ENCODE measurements around the gene CACNA2D3. TPM values are rescaled to one million over a fixed set of nuclear protein-coding genes. Genes with fewer than 3 reads are reported as not detected.

The CACNA2D3 gene
- total RNA-seq, 1 experiment from 2014 or later = not detected

DNA sequence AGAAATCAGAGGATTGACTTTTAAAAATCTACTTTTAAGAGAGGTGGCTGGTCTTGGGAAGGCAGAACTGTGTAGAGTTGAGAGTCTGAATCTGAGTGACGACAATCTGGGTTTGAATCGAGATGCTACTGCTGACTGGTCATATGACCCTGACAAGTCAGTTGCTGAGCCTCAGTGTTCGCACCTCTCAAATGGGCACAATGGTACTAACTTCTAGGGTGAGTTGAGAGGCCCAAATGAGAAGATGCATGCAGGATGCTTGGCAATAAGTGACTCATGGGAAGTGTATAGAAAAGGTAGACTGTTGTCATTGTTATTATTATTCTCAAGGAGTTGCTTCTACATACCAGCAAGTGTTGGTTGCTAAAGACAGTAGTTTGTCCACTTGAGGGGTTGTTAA is 10.3 kb downstream of the CACNA2D3 start:
- H3K4me1 Mint-ChIP-seq (ENCODE audit: low read depth, unreplicated experiment) = no peaks in the 10 kb centered on the region

DNA sequence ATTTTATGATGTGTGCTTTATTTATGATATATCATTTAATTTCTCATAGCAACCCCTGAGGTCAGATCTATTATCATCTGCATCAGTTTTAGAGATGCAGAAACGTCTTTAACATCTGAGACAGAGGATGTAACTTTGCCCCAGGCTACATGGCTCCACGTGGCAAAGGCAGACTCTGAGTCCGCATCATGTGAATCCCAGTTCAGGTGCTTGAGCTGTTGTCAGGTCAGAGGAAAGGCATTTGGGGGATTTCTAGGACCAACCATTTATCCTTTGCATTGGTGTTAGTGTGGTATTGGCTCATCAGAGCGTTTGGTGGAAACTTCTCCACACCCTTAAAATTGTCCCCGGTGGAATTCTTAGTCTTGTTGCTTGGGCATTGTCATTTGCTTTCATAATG is 10.8 kb downstream of the CACNA2D3 start:
- H3K4me3 Mint-ChIP-seq (ENCODE audit: unreplicated experiment) = no peak overlapping the region
- ChIA-PET POLR2A (no interaction called here), CTCF (no interaction called here)
- no peak for DNase-seq
- BruUV-seq (replicated peaks) = no TSS peak
- no peak overlapping the region for H3K27ac Mint-ChIP-seq (ENCODE audit: unreplicated experiment)
- H3K4me1 Mint-ChIP-seq (ENCODE audit: low read depth, unreplicated experiment) = no peaks in the 10 kb centered on the region
- no peaks in the 10 kb centered on the region for H3K9me3 Mint-ChIP-seq (ENCODE audit: unreplicated experiment)
- Histone ChIP-seq H3K27me3 (replicated peaks; ENCODE audit: control insufficient read depth, insufficient read depth, low read length) (peaks cover 3% of the 10 kb centered on the region), H3K9me3 (no peaks in the 10 kb centered on the region), H3K4me3 (ENCODE audit: low read depth, low read length) (no peak overlapping the region), H3K36me3 (ENCODE audit: control insufficient read depth, insufficient read depth, low read length) (no peaks in the 10 kb centered on the region), H3K4me1 (no peaks in the 10 kb centered on the region)
- H3K36me3 Mint-ChIP-seq (ENCODE audit: insufficient read depth, unreplicated experiment) = no peaks in the 10 kb centered on the region
- TF ChIP-seq, protein P1, sequence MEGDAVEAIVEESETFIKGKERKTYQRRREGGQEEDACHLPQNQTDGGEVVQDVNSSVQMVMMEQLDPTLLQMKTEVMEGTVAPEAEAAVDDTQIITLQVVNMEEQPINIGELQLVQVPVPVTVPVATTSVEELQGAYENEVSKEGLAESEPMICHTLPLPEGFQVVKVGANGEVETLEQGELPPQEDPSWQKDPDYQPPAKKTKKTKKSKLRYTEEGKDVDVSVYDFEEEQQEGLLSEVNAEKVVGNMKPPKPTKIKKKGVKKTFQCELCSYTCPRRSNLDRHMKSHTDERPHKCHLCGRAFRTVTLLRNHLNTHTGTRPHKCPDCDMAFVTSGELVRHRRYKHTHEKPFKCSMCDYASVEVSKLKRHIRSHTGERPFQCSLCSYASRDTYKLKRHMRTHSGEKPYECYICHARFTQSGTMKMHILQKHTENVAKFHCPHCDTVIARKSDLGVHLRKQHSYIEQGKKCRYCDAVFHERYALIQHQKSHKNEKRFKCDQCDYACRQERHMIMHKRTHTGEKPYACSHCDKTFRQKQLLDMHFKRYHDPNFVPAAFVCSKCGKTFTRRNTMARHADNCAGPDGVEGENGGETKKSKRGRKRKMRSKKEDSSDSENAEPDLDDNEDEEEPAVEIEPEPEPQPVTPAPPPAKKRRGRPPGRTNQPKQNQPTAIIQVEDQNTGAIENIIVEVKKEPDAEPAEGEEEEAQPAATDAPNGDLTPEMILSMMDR (IDR thresholded peaks at IDR 0.05; ENCODE audit: insufficient read depth in 1 of 2, low read depth in 1 of 2, low read length in 1 of 2, severe bottlenecking in 1 of 2, unreplicated experiment in 1 of 2) = no peak
- peaks cover 16% of the 10 kb centered on the region for H3K27me3 Mint-ChIP-seq (ENCODE audit: insufficient read depth, unreplicated experiment)
- intact Hi-C loops (cut with micrococcal nuclease; ENCODE audit: unreplicated experiment) = no loop called here

More for the DNA sequence above, 10.3 kb downstream of the CACNA2D3 start:
- no peaks in the 10 kb centered on the region for H3K36me3 ChIP-seq (ENCODE audit: control insufficient read depth, insufficient read depth, low read length)
- DNase-seq = no peak
- Mint-ChIP-seq H3K27ac (ENCODE audit: unreplicated experiment) (no peak overlapping the region), H3K36me3 (ENCODE audit: insufficient read depth, unreplicated experiment) (peaks cover 4% of the 10 kb centered on the region), H3K9me3 (ENCODE audit: unreplicated experiment) (no peaks in the 10 kb centered on the region), H3K4me3 (ENCODE audit: unreplicated experiment) (no peak overlapping the region), H3K27me3 (ENCODE audit: insufficient read depth, unreplicated experiment) (peaks cover 19% of the 10 kb centered on the region)
- TF ChIP-seq, protein P1 (IDR thresholded peaks at IDR 0.05; ENCODE audit: insufficient read depth in 1 of 2, low read depth in 1 of 2, low read length in 1 of 2, severe bottlenecking in 1 of 2, unreplicated experiment in 1 of 2) = no peak
- no peak overlapping the region for H3K4me3 ChIP-seq (ENCODE audit: low read depth, low read length)
- H3K9me3 ChIP-seq = no peaks in the 10 kb centered on the region
- ChIA-PET POLR2A (no interaction called here), CTCF (no interaction called here)
- intact Hi-C loops (cut with micrococcal nuclease; ENCODE audit: unreplicated experiment) = no loop called here
- no TSS peak for BruUV-seq (replicated peaks)
- H3K27me3 ChIP-seq (replicated peaks; ENCODE audit: control insufficient read depth, insufficient read depth, low read length) = peaks cover 3% of the 10 kb centered on the region
- no peaks in the 10 kb centered on the region for H3K4me1 ChIP-seq

DNA sequence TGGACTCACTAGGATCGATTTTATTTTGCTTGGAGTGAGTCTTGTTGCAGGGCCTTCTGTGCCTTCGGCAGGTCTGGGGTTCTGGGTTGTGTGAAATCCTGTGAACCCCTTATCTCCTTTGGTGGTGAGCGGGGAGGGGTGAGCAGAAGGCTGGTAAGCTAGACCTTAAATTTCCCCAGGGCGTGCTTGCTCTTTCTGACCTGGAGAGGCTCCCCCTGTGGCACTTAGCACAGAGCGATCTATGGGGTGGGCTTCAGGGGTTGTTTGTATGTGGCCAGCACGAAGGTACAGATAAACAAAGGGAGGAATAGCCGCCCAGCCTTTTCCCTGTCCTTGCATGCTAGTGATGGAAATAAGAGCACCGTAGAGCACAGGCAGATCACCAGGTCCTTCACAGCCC is 11.8 kb downstream of the CACNA2D3 start:
- no peaks in the 10 kb centered on the region for H3K36me3 ChIP-seq (ENCODE audit: control insufficient read depth, insufficient read depth, low read length)
- Mint-ChIP-seq H3K27ac (ENCODE audit: unreplicated experiment) (no peak overlapping the region), H3K9me3 (ENCODE audit: unreplicated experiment) (no peaks in the 10 kb centered on the region), H3K36me3 (ENCODE audit: insufficient read depth, unreplicated experiment) (no peaks in the 10 kb centered on the region), H3K4me1 (ENCODE audit: low read depth, unreplicated experiment) (no peaks in the 10 kb centered on the region), H3K4me3 (ENCODE audit: unreplicated experiment) (no peak overlapping the region), H3K27me3 (ENCODE audit: insufficient read depth, unreplicated experiment) (peaks cover 16% of the 10 kb centered on the region)
- H3K9me3 ChIP-seq = no peaks in the 10 kb centered on the region
- intact Hi-C loops (cut with micrococcal nuclease; ENCODE audit: unreplicated experiment) = no loop called here
- peaks cover 3% of the 10 kb centered on the region for H3K27me3 ChIP-seq (replicated peaks; ENCODE audit: control insufficient read depth, insufficient read depth, low read length)
- DNase-seq = no peak
- H3K4me1 ChIP-seq = no peaks in the 10 kb centered on the region
- no peak overlapping the region for H3K4me3 ChIP-seq (ENCODE audit: low read depth, low read length)
- CTCF ChIA-PET = no interaction called here
- POLR2A ChIA-PET = no interaction called here
- BruUV-seq (replicated peaks) = no TSS peak
- TF ChIP-seq, protein P1 (IDR thresholded peaks at IDR 0.05; ENCODE audit: insufficient read depth in 1 of 2, low read depth in 1 of 2, low read length in 1 of 2, severe bottlenecking in 1 of 2, unreplicated experiment in 1 of 2) = no peak

All from Caco-2 (cell line).